Measurements from ENCODE around the gene ATG5.

The ATG5 gene

DNA sequence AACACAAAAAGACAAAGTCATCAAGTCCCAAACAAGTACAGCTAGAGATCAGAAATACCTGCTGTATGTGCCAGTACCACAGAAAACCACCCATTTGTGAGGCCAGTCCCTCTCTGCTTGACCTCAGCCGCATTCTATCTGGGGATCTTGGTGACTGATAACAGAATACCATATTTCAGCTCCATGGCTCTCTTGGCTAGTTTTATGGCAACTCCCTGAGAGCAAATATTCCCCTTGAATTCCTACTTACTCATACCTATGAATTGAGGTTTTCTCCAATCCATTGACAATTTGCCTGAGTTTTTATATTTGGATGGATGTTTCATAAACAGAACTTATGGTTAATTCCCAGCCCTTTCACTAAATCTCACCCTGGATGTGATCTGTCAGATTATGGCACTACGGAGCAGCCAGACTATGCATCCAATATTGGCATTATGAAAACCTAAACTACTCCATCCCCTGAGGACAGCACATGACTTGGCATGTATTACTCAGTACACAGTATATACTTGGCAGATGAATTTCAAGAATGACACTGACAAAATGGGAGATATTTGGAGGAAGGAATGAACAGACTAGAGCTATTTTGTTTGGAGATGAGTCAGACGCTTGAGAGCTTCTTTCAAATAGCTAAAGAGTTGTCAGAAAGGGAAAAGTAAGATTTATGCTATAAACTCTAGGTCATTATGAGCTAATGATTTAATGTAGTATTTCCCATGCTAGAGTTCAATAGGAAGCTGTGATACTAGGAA is 143.7 kb downstream of the ATG5 start:
- TF ChIP-seq TAF1 (IDR thresholded peaks at IDR 0.05; ENCODE audit: borderline replicate concordance, insufficient read depth, low read length): no peak

- no peak for TF ChIP-seq SIN3A (IDR thresholded peaks at IDR 0.05; ENCODE audit: borderline replicate concordance, insufficient read depth, low read length)
- no peak for TF ChIP-seq FOXP2 (optimal IDR thresholded peaks at IDR 0.05; ENCODE audit: borderline replicate concordance, extremely low read depth, extremely low read length, insufficient read depth)
- TF ChIP-seq POLR2AphosphoS5 (IDR thresholded peaks at IDR 0.05; ENCODE audit: low read depth, low read length): no peak
- TF ChIP-seq, protein P1, sequence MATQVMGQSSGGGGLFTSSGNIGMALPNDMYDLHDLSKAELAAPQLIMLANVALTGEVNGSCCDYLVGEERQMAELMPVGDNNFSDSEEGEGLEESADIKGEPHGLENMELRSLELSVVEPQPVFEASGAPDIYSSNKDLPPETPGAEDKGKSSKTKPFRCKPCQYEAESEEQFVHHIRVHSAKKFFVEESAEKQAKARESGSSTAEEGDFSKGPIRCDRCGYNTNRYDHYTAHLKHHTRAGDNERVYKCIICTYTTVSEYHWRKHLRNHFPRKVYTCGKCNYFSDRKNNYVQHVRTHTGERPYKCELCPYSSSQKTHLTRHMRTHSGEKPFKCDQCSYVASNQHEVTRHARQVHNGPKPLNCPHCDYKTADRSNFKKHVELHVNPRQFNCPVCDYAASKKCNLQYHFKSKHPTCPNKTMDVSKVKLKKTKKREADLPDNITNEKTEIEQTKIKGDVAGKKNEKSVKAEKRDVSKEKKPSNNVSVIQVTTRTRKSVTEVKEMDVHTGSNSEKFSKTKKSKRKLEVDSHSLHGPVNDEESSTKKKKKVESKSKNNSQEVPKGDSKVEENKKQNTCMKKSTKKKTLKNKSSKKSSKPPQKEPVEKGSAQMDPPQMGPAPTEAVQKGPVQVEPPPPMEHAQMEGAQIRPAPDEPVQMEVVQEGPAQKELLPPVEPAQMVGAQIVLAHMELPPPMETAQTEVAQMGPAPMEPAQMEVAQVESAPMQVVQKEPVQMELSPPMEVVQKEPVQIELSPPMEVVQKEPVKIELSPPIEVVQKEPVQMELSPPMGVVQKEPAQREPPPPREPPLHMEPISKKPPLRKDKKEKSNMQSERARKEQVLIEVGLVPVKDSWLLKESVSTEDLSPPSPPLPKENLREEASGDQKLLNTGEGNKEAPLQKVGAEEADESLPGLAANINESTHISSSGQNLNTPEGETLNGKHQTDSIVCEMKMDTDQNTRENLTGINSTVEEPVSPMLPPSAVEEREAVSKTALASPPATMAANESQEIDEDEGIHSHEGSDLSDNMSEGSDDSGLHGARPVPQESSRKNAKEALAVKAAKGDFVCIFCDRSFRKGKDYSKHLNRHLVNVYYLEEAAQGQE (IDR thresholded peaks at IDR 0.05; ENCODE audit: insufficient read depth in 1 of 2, low read depth in 2 of 2, low read length in 2 of 2): no peak
- TF ChIP-seq TAF1 (IDR thresholded peaks at IDR 0.05; ENCODE audit: borderline replicate concordance, insufficient read depth, low read length): no peak
Measured at GRCh38 chr6:106180208-106180607, 145.4 kb downstream of the ATG5 start.

- TF ChIP-seq FOXP2 (optimal IDR thresholded peaks at IDR 0.05; ENCODE audit: borderline replicate concordance, extremely low read depth, extremely low read length, insufficient read depth): no peak
Measured at GRCh38 chr6:106178900-106179299, 146.7 kb downstream of the ATG5 start.

- TF ChIP-seq POLR2AphosphoS5 (IDR thresholded peaks at IDR 0.05; ENCODE audit: low read depth, low read length) (no peak), FOXP2 (optimal IDR thresholded peaks at IDR 0.05; ENCODE audit: borderline replicate concordance, extremely low read depth, extremely low read length, insufficient read depth) (no peak), SIN3A (IDR thresholded peaks at IDR 0.05; ENCODE audit: borderline replicate concordance, insufficient read depth, low read length) (no peak), TAF1 (IDR thresholded peaks at IDR 0.05; ENCODE audit: borderline replicate concordance, insufficient read depth, low read length) (no peak)
- TF ChIP-seq, protein P1 (IDR thresholded peaks at IDR 0.05; ENCODE audit: insufficient read depth in 1 of 2, low read depth in 2 of 2, low read length in 2 of 2): no peak
Measured at GRCh38 chr6:106177786-106178185, 147.8 kb downstream of the ATG5 start.

GRCh38 chr6:106173124-106173879 is 152.3 kb downstream of the ATG5 start:
- TF ChIP-seq, protein P1 (IDR thresholded peaks at IDR 0.05; ENCODE audit: insufficient read depth in 1 of 2, low read depth in 2 of 2, low read length in 2 of 2): no peak
- TF ChIP-seq TAF1 (IDR thresholded peaks at IDR 0.05; ENCODE audit: borderline replicate concordance, insufficient read depth, low read length) (no peak), SIN3A (IDR thresholded peaks at IDR 0.05; ENCODE audit: borderline replicate concordance, insufficient read depth, low read length) (no peak), FOXP2 (optimal IDR thresholded peaks at IDR 0.05; ENCODE audit: borderline replicate concordance, extremely low read depth, extremely low read length, insufficient read depth) (no peak), POLR2AphosphoS5 (IDR thresholded peaks at IDR 0.05; ENCODE audit: low read depth, low read length) (no peak)
